OCI-LY7 (cell line): Measurements from ENCODE around the gene HNRNPR. TPM values are rescaled to one million over a fixed set of nuclear protein-coding genes. Genes with fewer than 3 reads are reported as not detected.
A peak's percentile ranks its signal among the peaks of the same experiment; 100 is the strongest.

ENCODE experiments used
- BruUV-seq: library from RNA; stranded (reverse); fragments of 400-500 nt; replicated peaks from 2 replicates; lab custom pipeline; 2021; lab: Mats Ljungman, UMichigan
- CTCF ChIA-PET: fragments of 300-600 bp; sonication (Branson Sonifier 250); formaldehyde crosslinking; loops from one replicate; lab custom pipeline; 2022; ENCODE audit warnings: antibody characterized with exemption; ENCODE audit not compliant: unreplicated experiment; lab: Charles Lee
- POLR2A ChIA-PET: fragments of 300-600 bp; sonication (Branson Sonifier 250); formaldehyde crosslinking; loops from one replicate; lab custom pipeline; 2022; ENCODE audit warnings: antibody characterized with exemption; lab: Charles Lee
- DNase-seq: peaks from one replicate; pipeline ENCODE4 v3.0.0-alpha.2; 2015; ENCODE audit warnings: low spot score
- H2AFZ ChIP-seq: fragments of 200-600 bp; sonication (generic), shearing (Covaris generic); 2 replicates; pipeline ENCODE4 v1.6.1; 2014; ENCODE audit warnings: mild to moderate bottlenecking, antibody characterized with exemption, low read length, moderate library complexity
- H3K27ac ChIP-seq: fragments of 200-600 bp; sonication (generic); 2 replicates; pipeline ENCODE4 v1.5.1; 2014; ENCODE audit warnings: mixed run types, low read depth, mild to moderate bottlenecking, moderate library complexity, low read length, inconsistent platforms; ENCODE audit not compliant: poor library complexity, severe bottlenecking
- H3K36me3 ChIP-seq: fragments of 200-600 bp; sonication (generic); 2 replicates; pipeline ENCODE4 v1.6.1; 2014; ENCODE audit warnings: mild to moderate bottlenecking, antibody characterized with exemption, low read length, moderate library complexity, mixed read lengths; ENCODE audit not compliant: insufficient read depth
- H3K4me1 ChIP-seq: fragments of 200-600 bp; sonication (generic); 2 replicates; pipeline ENCODE4 v1.5.1; 2014; ENCODE audit warnings: mild to moderate bottlenecking, low read length; ENCODE audit not compliant: insufficient read depth, poor library complexity, severe bottlenecking
- H3K4me2 ChIP-seq: fragments of 200-600 bp; sonication (generic); 2 replicates; pipeline ENCODE4 v1.6.1; 2014; ENCODE audit warnings: mild to moderate bottlenecking, low read length
- H3K4me3 ChIP-seq: fragments of 200-600 bp; sonication (generic); 2 replicates; pipeline ENCODE4 v1.5.1; 2014; ENCODE audit warnings: mild to moderate bottlenecking, low read depth, low read length; ENCODE audit not compliant: poor library complexity, severe bottlenecking
- H3K79me2 ChIP-seq: fragments of 200-600 bp; sonication (generic); 2 replicates; pipeline ENCODE4 v1.6.1; 2016; ENCODE audit warnings: low read depth, mild to moderate bottlenecking, low read length, moderate library complexity, mixed read lengths; ENCODE audit not compliant: insufficient read depth
- H3K9me2 ChIP-seq: fragments of 200-600 bp; sonication (generic); 2 replicates; pipeline ENCODE4 v1.6.1; 2016; ENCODE audit warnings: mild to moderate bottlenecking, low read length, mixed read lengths; ENCODE audit not compliant: insufficient read depth
- H3K9me3 ChIP-seq: fragments of 200-600 bp; sonication (generic); 2 replicates; pipeline ENCODE4 v1.6.1; 2014; ENCODE audit warnings: mild to moderate bottlenecking, mixed run types, low read length, mixed read lengths
- H4K20me1 ChIP-seq: fragments of 200-600 bp; sonication (generic); 2 replicates; pipeline ENCODE4 v1.6.1; 2014; ENCODE audit warnings: mild to moderate bottlenecking, antibody characterized with exemption, low read length, moderate library complexity, mixed read lengths; ENCODE audit not compliant: insufficient read depth
- CTCF ChIP-seq: fragments of 200-600 bp; sonication (generic); conservative IDR thresholded peaks from 2 replicates; pipeline ENCODE4 v1.5.1; 2014; ENCODE audit warnings: mild to moderate bottlenecking, antibody characterized with exemption, low read length, moderate library complexity, mixed read lengths
- EZH2phosphoT487 ChIP-seq: fragments of 200-600 bp; sonication (generic); IDR thresholded peaks from 2 replicates; pipeline ENCODE4 v1.6.1; 2018; ENCODE audit warnings: low read depth, borderline replicate concordance, mild to moderate bottlenecking, mixed run types, antibody characterized with exemption, low read length, moderate library complexity, mixed read lengths
- intact Hi-C: fragments of 100-400 bp; cut with micrococcal nuclease; formaldehyde crosslinking; loops from one replicate; pipeline ENCODE4 v1.10.0; 2022; ENCODE audit not compliant: unreplicated experiment
- total RNA-seq, 2 experiments: library from RNA; depleted of rRNA in 1 of 2; stranded (reverse); fragments of >200 nt in 1 of 2; shearing (Covaris generic) in 1 of 2; gene quantifications; 2 replicates each; pipeline ENCODE4 v1.2.3, GENCODE V29; 2014 to 2022

Gene HNRNPR
- total RNA-seq, 2 experiments from 2014 or later: 193 to 282 TPM

GRCh38 chr1:23291706-23292105 lies 52.4 kb downstream of the HNRNPR start:
- intact Hi-C loops: loop anchor here (5.0 kb wide), 1 partner anchor 111 kb away; no protein-coding TSS in a partner anchor
- Histone ChIP-seq H3K79me2 (no peaks in the 10 kb centered on the region), H3K9me2 (no peaks in the 10 kb centered on the region), H3K36me3 (peaks cover 71% of the 10 kb centered on the region), H3K4me2 (no peak overlapping the region), H3K4me3 (no peak overlapping the region), H2AFZ (no peak overlapping the region), H4K20me1 (no peaks in the 10 kb centered on the region; the same call in 1 of the 2 replicates), H3K4me1 (no peaks in the 10 kb centered on the region), H3K27ac (no peak overlapping the region), H3K9me3 (no peaks in the 10 kb centered on the region)
- CTCF ChIA-PET: no interaction called here
- no peak for DNase-seq
- BruUV-seq: no TSS peak
- TF ChIP-seq CTCF (no peak), EZH2phosphoT487 (no peak)
- POLR2A ChIA-PET: no interaction called here

- Histone ChIP-seq H3K36me3 (peaks cover 71% of the 10 kb centered on the region), H3K9me2 (no peaks in the 10 kb centered on the region), H3K27ac (no peak overlapping the region), H2AFZ (no peak overlapping the region), H3K4me1 (no peaks in the 10 kb centered on the region), H4K20me1 (no peaks in the 10 kb centered on the region; the same call in 1 of the 2 replicates), H3K9me3 (no peaks in the 10 kb centered on the region), H3K4me2 (no peak overlapping the region), H3K79me2 (no peaks in the 10 kb centered on the region), H3K4me3 (no peak overlapping the region)
- TF ChIP-seq CTCF (0 out of 2 replicates have a peak, but pooled peaks have one; percentile 26), EZH2phosphoT487 (no peak)
- ChIA-PET CTCF (no interaction called here), POLR2A (interaction anchor here (0.8 kb wide), 1 partner anchor 7 kb away, joined by 3 read pairs; no protein-coding TSS in a partner anchor)
- intact Hi-C loops: loop anchor here (5.0 kb wide), 1 partner anchor 111 kb away; no protein-coding TSS in a partner anchor
- DNase-seq: no peak
- BruUV-seq: no TSS peak
These were observed 53.1 kb downstream of the HNRNPR start for GRCh38 chr1:23290836-23291565.

GRCh38 chr1:23288671-23289070 lies 55.4 kb downstream of the HNRNPR start:
- H3K4me3 ChIP-seq: no peak overlapping the region
- CTCF ChIA-PET: no interaction called here
- H3K36me3 ChIP-seq: peaks cover 74% of the 10 kb centered on the region
- no peaks in the 10 kb centered on the region for H3K9me2 ChIP-seq
- H2AFZ ChIP-seq: no peak overlapping the region
- H3K4me1 ChIP-seq: no peaks in the 10 kb centered on the region
- no peak for DNase-seq
- H3K27ac ChIP-seq: no peak overlapping the region
- H4K20me1 ChIP-seq: no peaks in the 10 kb centered on the region; the same call in 1 of the 2 replicates
- BruUV-seq: no TSS peak
- no peak for TF ChIP-seq EZH2phosphoT487
- no peak for TF ChIP-seq CTCF
- intact Hi-C loops: no loop called here
- no peaks in the 10 kb centered on the region for H3K9me3 ChIP-seq
- no peaks in the 10 kb centered on the region for H3K79me2 ChIP-seq
- POLR2A ChIA-PET: no interaction called here
- H3K4me2 ChIP-seq: no peak overlapping the region
